GM20000 (cell line): ENCODE data around the gene MTHFS.

Source experiments
- DNase-seq: peaks from one replicate; pipeline ENCODE4 v3.0.0; 2012; ENCODE audit warnings: low spot score
- TF ChIP-seq, protein P1 (sequence below): IDR thresholded peaks from 2 replicates; pipeline ENCODE4 v1.5.1; 2012; ENCODE audit warnings: mild to moderate bottlenecking, control low read depth; ENCODE audit errors: extremely low read depth, missing control alignments

The MTHFS gene

DNA sequence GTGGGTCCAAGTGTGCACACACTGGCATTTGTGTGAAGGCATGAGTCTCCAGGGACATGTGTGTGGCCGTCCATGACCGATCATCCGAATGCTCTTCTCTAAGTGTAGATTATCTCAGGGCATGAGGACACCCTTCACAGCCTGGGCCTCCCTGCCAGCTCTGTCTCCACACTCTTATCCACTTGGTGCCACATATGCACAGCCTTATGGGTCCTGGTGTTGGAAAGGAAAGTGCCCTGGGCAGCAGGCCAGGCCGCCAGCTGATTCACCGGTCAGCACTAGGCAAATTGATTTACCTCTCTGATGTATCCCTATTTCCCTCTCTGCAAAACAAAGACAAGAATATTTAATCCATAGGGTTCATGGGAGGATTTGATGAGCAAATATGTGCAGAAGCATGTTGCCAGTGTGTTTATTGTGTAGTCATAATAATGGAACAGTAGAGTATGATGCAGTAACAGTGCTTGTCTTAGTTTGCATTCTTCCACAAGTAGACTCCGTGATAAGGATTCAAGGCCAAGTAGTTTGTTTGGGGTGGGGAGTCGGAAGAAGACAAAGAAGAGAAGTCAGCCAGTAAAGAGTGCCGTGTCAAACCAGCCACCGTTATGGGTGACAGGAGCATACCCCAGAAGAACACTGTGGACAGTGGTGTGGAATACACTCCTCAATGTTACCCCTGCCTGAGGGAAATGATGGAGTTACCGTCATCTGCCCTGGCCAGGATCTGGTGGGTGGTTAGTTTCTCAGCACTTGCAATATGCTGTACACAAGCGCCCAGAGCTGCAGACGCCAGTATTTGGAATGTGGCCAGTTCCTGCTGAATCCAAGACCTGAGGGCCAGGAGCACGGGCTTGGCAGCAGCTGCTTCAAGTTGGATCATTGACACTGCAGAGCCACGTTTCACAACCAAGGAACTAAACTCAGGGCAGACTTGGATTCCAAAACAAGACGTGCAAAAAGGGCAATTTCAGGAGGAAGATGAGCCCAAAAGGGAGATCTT is 85.1 kb downstream of the MTHFS start:
- no peak for DNase-seq
- TF ChIP-seq, protein P1, sequence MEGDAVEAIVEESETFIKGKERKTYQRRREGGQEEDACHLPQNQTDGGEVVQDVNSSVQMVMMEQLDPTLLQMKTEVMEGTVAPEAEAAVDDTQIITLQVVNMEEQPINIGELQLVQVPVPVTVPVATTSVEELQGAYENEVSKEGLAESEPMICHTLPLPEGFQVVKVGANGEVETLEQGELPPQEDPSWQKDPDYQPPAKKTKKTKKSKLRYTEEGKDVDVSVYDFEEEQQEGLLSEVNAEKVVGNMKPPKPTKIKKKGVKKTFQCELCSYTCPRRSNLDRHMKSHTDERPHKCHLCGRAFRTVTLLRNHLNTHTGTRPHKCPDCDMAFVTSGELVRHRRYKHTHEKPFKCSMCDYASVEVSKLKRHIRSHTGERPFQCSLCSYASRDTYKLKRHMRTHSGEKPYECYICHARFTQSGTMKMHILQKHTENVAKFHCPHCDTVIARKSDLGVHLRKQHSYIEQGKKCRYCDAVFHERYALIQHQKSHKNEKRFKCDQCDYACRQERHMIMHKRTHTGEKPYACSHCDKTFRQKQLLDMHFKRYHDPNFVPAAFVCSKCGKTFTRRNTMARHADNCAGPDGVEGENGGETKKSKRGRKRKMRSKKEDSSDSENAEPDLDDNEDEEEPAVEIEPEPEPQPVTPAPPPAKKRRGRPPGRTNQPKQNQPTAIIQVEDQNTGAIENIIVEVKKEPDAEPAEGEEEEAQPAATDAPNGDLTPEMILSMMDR, result no peak

DNA sequence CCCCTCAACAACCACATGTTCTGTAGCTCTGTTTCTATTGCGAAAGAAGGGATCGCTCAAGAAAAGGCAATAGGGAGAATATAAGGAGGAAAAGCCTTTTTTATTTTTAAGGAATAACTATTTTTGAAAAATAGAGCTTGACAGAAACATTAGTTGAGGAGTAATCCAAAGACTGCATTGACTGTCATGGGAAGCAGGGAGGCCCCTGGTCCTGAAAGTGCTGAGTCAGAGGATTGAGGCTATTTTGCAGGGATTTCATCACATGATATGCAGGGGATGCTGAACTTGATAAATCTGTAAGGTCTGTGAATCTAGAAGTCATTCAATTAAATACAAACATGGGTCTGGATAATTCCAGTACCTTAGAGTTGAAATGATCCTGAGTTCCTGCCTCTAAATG is 92.0 kb downstream of the MTHFS start:
- DNase-seq, result no peak
- TF ChIP-seq, protein P1, result no peak

DNA sequence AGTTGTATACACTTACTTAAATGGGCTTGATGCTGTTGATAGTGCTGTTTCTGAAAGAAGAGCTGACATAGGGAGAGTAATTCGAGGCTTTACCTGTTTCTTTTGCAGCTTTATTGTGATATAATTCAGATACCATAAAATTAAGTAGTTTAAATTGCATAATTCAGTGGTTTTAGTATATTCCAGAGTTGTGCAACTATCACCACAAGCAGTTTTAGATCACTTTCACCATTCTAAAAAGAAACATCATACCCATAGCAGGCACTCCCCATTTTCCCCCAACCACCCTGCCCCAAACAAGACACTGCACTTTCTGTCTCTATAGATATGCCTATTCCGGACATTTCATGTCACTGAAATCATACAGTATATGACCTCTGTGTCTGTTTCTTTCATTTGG is 98.5 kb downstream of the MTHFS start:
- DNase-seq, result no peak
- TF ChIP-seq, protein P1, result no peak
